HG02798 (cell line): Measurements from ENCODE around the gene TRMT61A.

Experiments
- ATAC-seq: cut with Tn5 transposase; IDR thresholded peaks from one replicate; pipeline ENCODE4 v1.9.1; 2021; ENCODE audit warnings: mild to moderate bottlenecking; ENCODE audit not compliant: unreplicated experiment, poor library complexity

TRMT61A gene

DNA sequence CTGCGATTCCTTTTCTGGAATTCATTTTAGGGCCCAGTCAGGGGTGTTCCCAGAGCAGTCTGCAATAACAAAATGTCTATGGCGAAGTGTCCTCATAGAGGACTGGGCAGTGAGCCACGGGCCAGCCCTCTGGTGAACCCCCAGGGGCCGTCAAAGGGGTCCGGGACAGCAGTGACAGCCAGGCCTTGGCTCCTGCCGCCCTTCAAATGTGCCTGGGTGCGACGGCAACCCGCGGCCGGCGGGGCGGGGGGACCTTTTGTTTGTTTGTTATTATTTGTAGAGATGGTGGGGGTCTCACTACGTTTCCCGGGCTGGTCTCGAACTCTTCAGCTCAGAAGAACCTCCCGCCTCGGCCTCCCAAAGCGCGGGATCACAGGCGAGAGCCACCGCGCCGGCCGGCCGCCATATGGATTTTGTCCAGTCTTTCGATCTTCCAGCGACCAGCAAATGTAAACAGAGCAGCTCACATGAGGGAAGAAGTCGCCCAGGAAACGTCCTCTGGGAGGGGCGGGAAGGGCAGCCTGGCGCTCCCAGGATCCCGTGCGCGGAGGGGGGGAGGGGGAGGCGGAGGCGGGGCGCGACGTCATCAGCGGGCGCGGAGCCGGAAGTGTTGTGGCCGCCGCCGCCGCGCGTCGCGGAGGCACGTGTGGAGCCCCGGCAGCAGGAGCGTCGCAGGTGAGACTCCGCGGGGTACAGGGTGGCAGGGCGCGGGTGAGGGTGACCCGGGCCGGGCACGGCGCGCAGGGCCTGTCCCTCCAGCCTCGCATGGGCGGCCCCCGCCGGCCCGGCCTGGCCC is at the start of gene TRMT61A:
Gene TRMT61A (plus strand): TSS at position 610 of the 796 bp plus-strand sequence. CDS start 783 bp downstream, outside the sequence.
- ATAC-seq, result peak; percentile 52

DNA sequence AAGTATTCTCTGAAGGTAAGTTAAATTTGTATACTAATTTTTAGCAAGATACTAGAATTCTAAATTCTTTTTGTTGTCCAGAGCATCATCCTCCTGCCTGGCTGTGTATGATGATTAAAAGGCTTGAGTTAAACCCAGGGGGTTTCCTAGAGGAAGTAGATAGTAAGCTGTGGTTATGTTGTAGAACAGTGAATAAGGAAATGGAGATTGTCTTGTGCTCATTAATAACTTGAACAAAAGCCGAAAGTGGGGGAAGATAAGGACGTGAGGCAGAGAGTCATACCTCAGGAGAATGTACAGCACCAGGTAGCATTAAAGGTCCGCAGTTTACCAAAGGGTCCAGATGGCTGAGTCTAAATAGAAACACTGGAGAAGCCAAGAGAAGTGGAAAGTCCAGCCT is 48.4 kb upstream of the TRMT61A start:
- peak; percentile 50 for ATAC-seq

DNA sequence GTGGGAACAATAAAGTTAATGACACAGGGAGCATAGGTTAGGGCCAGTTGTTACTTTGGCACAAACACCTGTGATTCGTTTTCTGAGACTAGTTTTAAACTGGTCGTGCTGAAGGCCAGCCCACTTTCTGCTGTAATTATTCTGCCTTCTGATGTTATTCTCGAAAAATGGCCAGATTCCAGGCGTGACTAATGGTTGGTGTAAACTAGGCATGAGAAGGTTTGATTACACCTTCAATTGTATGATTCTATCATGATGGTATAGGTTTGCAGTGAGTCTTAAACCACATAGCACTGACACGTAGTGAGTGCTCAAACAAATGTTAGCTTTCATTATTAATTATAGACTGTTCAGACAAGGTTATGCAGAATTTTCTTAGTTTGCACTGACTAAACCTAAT is 45.4 kb upstream of the TRMT61A start:
- ATAC-seq, result no peak

DNA sequence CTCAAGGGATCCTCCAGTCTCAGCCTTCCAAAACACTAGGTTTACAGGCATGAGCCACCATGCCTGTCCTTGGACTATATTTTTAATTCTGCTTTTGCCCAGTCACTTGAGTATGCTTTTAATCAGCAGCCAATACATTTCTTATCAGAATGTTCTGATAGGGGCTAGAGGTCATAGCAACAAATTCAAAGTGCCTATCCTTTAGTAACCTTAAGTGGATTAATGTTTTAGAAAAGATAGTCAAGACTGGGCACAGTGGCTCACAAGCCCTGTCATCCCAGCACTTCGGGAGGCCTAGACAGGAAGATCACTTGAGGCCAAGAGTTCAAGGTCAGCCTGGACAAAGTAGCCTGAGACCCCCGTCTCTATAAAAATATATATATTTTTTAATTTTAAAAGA is 43.5 kb upstream of the TRMT61A start:
- ATAC-seq, result no peak

DNA sequence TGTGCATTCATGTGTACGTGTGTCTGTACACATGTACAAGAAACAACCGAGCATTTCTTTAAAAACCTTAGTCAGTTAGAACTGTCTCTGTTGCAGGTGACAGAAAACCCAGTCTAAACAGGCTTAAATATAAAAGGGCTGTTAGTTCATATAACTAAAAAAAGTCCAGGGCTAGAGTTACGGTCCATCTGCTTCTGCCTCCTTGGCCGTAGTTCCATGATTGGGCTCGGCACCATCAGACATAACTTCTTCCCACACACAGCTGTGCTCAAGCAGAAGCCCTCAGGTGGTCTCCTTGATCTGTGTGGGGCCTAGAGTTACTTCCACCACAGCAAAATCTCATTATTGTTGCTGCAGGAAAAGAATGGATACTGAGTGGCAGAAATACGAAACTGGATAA is 40.9 kb upstream of the TRMT61A start:
- ATAC-seq, result no peak

DNA sequence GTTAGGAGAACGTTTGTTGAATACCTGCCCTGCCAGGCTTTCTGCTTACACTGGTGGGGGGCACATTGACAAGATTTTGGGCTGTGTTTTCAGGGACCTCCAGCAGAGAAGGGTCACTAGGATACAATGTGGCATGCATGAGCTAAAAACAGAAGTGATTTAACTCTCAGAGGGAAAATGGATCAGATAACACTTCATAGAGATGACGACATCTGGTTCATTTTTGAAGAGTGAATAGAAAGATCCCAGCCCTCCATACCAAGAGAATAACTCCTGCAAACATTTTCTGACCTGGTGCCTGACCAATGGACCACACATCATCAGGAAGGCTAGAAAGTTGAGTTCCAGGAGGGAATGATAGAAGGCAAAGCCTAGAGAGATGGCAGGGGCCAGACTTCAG is 40.0 kb upstream of the TRMT61A start:
- ATAC-seq, result no peak

DNA sequence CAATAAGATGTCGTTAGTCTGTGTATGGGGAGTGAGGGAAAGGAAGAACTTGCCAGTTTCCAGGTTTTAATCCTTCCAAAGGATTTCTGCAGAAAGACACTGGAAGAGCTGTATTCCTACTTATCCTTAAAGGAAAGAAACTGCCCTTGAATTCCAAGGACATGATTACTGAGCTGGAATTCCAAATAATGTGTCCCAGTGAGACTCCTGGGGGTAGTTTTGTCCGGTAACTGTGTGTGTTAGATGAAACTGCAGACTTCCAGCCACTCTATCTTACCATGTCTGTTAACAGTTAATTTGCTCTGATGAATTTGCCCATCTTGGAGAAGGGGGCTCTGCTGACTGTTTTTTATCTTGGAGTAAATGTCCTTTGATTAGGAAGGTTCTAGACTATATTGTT is 39.4 kb upstream of the TRMT61A start:
- ATAC-seq, result no peak

DNA sequence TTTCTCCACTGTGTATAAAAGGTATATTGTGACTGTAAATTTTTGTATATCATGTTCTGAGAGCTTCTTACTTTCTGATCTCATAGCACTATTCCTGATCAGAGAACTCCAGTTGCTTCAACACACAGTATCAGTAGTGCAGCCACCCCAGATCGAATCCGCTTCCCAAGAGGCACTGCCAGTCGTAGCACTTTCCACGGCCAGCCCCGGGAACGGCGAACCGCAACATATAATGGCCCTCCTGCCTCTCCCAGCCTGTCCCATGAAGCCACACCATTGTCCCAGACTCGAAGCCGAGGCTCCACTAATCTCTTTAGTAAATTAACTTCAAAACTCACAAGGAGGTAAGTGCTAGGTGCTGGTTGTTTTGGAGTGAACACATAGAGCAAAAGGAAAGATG is 37.3 kb upstream of the TRMT61A start:
- ATAC-seq, result no peak

DNA sequence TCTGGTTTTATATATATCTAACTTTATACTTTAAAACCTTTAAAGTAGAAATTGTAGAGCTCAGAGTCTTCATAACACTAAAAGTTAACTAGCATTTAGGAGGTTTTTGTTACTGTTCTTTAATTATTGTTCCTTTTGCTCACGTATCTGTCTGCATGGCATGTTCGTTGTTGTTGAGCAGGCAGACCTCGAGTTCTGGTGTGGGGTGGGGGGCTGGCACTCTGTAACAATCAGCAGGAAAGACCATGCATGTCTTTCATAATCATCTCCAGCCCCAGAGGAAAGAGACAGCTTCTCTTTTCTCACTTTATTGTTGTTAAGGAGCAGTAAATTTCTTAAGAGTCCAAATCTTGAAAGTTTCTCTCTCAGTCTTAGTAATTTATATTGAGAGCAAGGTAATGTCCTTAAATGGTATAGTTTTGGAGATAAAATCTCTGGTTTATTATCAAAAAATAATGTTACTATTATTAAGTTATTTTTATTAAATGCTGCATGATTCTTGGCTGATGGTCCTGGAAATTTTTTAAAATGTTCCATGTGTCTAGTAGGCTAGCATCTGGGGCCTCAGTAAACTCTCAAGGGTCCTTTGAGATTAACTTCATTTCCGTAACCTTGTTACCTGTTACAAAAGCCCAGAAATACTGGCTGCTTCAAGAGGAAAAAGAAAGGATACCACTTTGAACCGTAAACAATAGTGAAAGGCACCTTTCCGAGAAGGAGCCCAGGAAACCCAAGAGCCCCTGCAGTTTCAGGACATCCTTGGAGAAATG is 36.7 kb upstream of the TRMT61A start:
- no peak for ATAC-seq

DNA sequence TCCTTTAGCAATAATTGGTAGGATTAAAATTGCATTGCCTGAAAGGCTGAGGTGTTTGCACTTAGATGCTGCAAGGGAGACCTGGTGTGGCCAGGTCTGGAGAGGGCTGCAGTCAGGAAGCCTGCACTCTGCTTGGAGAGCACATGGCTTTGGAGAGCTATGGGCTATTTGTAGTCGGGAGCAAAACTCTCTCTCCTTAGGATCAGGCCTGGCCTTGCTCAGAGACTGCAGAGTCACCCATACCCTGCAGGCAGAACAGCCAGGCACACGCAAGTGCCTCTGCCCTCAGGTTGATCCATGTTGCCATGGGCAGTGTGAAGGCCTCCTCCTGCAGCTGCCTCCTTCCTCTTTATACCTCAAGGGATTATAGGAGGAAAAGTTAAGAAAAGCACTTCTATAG is 33.1 kb upstream of the TRMT61A start:
- ATAC-seq, result no peak

DNA sequence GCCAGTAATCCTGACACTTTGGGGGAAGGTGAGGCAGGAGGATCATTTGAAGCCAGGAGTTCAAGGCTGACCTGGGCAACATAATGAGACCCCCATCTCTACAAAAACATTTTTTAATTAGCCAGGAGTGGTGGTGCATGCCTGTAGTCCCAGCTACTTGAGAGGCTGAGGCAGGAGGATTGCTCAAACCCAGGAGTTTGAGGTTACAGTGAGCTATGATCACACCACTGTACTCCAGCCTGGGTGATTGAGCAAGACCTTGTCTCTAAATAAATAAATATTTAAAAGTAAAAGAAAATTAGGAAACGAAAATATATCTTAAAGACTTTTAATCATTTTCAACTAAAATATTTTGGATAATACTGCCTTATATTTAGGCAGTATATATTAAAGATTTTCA is 32.2 kb upstream of the TRMT61A start:
- no peak for ATAC-seq

DNA sequence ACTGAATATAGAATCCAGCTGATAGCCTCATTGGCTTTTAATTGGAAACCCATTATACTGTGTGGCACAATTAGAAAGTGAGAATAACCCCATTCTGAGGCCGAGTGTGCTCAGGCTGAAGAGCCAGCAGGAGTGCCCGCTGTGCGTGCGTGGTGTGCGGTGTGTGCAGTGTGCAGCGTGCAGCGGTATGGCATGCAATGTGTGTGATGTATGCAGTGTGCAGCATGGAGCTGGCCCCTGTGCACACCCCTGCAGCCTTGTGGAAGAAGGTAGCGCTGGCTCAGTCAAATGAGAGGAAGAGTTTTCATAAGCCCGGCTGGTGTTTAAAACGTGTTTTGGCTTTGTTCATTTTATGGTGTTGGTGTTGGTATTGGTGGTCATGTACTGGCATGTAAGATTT is 29.3 kb upstream of the TRMT61A start:
- ATAC-seq, result peak; percentile 13

DNA sequence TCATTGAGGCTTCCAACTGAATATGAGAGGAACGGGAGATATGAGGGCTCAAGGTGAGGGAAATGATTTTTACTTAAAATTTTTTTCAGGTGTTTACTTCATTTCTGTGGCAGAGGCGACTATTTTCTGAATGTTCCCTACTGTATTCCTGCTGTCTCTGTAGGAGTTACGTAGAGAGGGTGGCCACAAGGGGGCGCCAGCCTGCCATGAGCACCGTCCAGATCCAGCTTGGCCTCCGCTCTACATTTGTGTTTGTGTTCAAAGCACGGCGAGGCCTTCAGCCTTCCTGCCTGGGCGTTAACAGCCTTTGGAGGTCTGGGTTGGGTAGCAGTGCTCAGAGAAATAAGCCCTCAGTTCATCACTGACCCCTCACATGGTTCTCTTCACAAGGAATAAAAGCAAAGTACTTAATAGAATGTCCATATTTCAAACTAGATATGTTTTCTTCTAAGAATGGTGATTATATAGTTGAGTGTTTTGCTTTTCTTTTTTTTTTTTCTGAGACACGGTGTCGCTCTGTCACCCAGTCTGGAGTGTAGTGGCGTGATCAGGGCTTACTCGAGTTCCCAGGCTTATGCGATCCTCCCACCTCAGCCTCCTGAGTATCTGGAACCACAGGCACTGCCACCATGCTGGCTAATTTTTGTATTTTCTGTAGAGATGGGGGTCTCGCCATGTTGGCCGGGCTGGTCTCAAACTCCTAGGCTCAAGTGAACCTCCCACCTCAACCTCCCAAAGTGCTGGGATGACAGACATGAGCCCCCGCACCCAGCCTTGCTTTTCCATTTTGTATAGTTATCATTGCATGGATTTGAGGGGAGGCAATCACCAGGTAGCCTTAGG is 28.6 kb upstream of the TRMT61A start:
- peak; percentile 63 for ATAC-seq

DNA sequence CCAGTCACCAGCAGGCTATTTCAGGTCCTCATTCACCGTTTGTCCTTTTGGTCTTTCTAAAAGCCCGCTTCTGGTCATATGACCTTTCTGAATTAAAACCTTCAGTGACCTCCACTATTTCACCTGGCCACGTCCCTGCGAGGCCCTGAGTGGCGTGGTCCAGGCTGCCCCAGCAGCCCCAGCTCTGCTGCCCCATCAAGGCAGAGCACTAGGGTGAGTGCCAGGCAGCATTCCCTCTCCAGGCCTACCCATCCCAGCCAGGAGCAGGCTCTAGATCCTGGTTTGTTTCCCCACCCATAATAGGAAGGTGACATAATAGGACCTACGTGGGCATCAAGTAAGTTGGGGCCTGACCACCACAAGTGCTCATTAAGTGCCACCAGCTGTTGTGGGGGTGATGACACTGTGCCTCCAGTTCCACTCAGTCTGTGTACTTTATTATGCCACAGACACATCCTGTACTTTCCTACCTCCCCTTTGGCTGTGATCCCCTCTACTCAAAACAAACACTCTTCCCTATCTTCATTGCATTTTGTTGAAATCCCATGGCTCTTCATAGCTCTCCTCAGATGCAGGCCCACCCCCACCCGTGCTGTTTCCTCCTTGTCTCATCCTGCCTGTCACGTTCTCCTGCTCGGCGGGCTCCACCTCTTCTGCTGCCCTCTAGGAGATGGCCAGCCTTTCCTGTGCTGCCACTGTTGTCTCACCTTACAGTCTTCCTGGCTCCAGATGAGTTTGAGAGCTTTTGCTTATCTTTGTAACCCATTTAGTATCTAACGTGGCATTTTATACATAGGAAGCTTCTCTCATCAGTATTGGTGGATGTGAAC is 27.7 kb upstream of the TRMT61A start:
- no peak for ATAC-seq

DNA sequence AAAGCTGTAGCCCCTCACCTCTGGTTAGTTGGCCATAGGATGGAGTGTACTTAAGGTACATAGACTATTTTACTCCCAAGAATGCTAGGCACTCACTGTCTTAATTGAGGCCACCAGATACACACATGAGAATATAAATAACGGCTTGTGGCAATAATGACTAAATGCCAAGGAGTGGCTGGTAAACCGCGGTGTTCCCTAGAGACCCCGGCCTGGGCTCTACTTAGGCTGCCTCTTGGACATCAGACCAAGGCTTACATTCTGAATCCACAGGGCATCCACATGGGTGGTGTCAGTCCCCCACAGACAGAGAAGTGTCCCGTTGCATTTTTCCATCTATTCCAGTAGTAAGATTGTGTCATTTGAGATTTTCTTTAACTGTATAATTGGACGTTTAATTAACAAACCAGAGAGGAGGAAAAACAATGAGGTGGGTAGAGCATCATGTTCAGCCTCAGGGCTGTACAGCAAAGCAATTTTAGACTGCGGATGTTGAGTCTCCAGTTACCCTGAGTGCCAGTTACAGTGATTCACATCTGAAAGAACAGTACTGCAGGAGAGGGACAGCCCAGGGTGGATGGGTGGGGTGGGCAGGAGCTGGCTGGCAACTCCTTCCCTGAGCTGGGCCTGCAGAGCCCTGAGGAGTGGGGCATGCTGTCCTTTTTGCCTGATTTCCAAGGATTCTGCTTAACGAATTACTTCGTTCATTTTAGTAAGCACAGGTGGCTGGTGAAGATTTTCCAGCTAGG is 26.9 kb upstream of the TRMT61A start:
- no peak for ATAC-seq

DNA sequence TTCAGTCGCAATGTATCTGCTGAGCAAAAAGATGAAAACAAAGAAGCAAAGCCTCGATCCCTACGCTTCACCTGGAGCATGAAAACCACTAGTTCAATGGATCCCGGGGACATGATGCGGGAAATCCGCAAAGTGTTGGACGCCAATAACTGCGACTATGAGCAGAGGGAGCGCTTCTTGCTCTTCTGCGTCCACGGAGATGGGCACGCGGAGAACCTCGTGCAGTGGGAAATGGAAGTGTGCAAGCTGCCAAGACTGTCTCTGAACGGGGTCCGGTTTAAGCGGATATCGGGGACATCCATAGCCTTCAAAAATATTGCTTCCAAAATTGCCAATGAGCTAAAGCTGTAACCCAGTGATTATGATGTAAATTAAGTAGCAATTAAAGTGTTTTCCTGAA is 26.1 kb upstream of the TRMT61A start:
- ATAC-seq, result no peak

DNA sequence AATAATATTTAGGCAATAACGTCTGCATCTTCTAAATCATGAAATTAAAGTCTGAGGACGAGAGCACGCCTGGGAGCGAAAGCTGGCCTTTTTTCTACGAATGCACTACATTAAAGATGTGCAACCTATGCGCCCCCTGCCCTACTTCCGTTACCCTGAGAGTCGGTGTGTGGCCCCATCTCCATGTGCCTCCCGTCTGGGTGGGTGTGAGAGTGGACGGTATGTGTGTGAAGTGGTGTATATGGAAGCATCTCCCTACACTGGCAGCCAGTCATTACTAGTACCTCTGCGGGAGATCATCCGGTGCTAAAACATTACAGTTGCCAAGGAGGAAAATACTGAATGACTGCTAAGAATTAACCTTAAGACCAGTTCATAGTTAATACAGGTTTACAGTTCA is 25.7 kb upstream of the TRMT61A start:
- no peak for ATAC-seq

DNA sequence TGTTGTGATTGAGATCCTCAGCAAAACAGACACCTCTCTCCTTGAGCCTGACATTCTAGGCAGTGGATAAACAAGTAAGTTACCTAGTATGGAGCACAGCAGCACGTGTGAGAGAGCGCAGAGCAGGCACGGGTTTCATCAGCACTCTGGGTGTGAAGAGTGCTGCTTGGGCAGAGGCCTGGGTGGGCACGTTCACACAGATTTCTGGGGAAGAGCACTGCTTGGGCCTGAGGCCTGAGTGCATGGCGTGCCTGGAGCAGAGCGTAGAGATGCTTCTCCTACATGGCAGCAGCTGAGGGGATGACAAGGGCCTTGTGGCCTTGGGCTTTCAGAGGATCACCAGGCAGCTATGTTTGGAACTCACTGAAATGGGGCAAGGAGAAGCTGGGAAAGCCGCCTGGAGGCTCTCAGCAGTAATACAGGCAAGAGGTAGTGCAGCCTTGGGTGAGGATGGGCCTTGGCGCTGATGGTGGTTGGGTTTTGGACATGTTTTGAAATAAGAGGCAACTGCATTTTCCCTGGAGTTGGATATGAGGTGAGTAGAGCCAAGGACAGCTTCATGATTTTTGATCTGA is 23.9 kb upstream of the TRMT61A start:
- no peak for ATAC-seq

DNA sequence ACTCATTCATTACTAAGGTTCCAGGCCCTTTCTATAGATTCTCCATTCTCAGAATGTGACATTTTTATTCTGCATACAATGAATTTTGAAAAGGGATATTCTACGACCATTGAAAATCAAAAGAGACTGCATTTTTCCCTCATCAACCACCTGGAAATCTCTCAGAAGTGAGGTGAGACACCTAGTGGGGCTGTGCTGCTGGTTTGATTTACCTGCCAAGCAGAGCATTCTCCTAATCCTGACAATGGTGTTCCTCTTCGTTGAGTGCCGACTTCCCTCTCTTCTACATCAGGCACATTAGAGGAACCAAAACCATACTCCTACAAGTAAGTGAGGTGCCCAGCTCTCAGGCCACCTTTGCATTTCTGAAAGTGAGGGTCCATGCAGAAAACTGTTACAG is 21.2 kb upstream of the TRMT61A start:
- no peak for ATAC-seq
